ENCODE results near the gene NDUFA12.

DNA sequence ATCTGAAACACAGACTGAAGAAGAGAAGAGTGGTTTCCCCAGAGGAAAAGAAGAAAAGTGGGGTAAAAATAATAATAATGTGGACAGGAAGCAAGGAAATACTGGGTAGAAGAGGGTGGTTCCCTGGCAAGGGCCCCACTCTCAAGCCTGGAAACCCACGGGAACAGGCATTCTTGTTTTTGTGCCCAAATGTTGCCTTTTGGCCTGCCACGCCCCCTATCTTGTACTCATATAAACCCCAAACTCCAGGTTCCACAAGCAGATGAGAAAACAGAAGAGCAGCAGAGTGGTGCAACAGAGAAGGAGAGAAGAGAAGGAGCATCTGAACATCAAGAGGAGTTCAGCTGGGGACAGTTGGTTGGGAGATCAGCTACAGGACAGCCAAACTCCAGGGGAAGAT lies 51.2 kb downstream of the NDUFA12 start:
- TF ChIP-seq ZNF510 (CRISPR knock-in tag; IDR thresholded peaks at IDR 0.05; ENCODE audit: low read depth) = no peak
- no peak for TF ChIP-seq ZNF562 (CRISPR knock-in tag; IDR thresholded peaks at IDR 0.05; ENCODE audit: borderline replicate concordance)
- TF ChIP-seq NR1H2 (CRISPR knock-in tag; IDR thresholded peaks at IDR 0.05; ENCODE audit: borderline replicate concordance, low read depth) = no peak
- TF ChIP-seq, protein P1, sequence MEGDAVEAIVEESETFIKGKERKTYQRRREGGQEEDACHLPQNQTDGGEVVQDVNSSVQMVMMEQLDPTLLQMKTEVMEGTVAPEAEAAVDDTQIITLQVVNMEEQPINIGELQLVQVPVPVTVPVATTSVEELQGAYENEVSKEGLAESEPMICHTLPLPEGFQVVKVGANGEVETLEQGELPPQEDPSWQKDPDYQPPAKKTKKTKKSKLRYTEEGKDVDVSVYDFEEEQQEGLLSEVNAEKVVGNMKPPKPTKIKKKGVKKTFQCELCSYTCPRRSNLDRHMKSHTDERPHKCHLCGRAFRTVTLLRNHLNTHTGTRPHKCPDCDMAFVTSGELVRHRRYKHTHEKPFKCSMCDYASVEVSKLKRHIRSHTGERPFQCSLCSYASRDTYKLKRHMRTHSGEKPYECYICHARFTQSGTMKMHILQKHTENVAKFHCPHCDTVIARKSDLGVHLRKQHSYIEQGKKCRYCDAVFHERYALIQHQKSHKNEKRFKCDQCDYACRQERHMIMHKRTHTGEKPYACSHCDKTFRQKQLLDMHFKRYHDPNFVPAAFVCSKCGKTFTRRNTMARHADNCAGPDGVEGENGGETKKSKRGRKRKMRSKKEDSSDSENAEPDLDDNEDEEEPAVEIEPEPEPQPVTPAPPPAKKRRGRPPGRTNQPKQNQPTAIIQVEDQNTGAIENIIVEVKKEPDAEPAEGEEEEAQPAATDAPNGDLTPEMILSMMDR (CRISPR knock-in tag; IDR thresholded peaks at IDR 0.05) = no peak
- no peak for TF ChIP-seq POLR2A (IDR thresholded peaks at IDR 0.05; ENCODE audit: insufficient read depth in 1 of 2, low read depth in 2 of 2, low read length in 2 of 2)
- TF ChIP-seq, protein P2, sequence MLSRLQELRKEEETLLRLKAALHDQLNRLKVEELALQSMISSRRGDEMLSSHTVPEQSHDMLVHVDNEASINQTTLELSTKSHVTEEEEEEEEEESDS (CRISPR knock-in tag; IDR thresholded peaks at IDR 0.05; ENCODE audit: borderline replicate concordance) = no peak
- TF ChIP-seq NFE2 (CRISPR knock-in tag; IDR thresholded peaks at IDR 0.05) = no peak
- no peak for TF ChIP-seq SRF (IDR thresholded peaks at IDR 0.05; ENCODE audit: low read depth, low read length)
- TF ChIP-seq KLF9 (CRISPR knock-in tag; IDR thresholded peaks at IDR 0.05; ENCODE audit: low read depth) = no peak
- TF ChIP-seq, protein P3, sequence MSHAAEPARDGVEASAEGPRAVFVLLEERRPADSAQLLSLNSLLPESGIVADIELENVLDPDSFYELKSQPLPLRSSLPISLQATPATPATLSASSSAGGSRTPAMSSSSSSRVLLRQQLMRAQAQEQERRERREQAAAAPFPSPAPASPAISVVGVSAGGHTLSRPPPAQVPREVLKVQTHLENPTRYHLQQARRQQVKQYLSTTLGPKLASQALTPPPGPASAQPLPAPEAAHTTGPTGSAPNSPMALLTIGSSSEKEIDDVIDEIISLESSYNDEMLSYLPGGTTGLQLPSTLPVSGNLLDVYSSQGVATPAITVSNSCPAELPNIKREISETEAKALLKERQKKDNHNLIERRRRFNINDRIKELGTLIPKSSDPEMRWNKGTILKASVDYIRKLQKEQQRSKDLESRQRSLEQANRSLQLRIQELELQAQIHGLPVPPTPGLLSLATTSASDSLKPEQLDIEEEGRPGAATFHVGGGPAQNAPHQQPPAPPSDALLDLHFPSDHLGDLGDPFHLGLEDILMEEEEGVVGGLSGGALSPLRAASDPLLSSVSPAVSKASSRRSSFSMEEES (CRISPR knock-in tag; IDR thresholded peaks at IDR 0.05) = no peak
- no peak for TF ChIP-seq TCF7L2 (IDR thresholded peaks at IDR 0.05; ENCODE audit: low read depth, low read length)
- TF ChIP-seq MTA1 (CRISPR knock-in tag; IDR thresholded peaks at IDR 0.05; ENCODE audit: borderline replicate concordance) = no peak
- no peak for TF ChIP-seq TBL1XR1 (IDR thresholded peaks at IDR 0.05; ENCODE audit: borderline replicate concordance, low read length, partially characterized antibody)
